Measurements from ENCODE around the gene MFSD6.
A peak's percentile ranks its signal among the peaks of the same experiment; 100 is the strongest.
"Not testable (repeated sequence)": the region's sequence is repeated elsewhere in the genome, so short reads cannot be mapped to it uniquely, and the experiment has no call there.

MFSD6 gene

GRCh38 chr2:190405995-190406394 lies 2.2 kb upstream of the MFSD6 start:
- DNase-seq (ENCODE audit: low spot score) = no peak

- DNase-seq (ENCODE audit: low spot score) = no peak
Measured at GRCh38 chr2:190406805-190407204, 1.4 kb upstream of the MFSD6 start.

GRCh38 chr2:190407246-190407661 lies 901 bp upstream of the MFSD6 start:
- peak; percentile 60 for DNase-seq (ENCODE audit: low spot score)

- DNase-seq (ENCODE audit: low spot score) = peak; percentile 76
Measured at GRCh38 chr2:190408538-190409271, 550 bp downstream of the MFSD6 start.

- no peak for DNase-seq (ENCODE audit: low spot score)
Measured at GRCh38 chr2:190409616-190410015, 1.5 kb downstream of the MFSD6 start.

- DNase-seq (ENCODE audit: low spot score) = no peak
Measured at GRCh38 chr2:190410166-190410565, 2.0 kb downstream of the MFSD6 start.

GRCh38 chr2:190412966-190413365 lies 4.8 kb downstream of the MFSD6 start:
- no peak for DNase-seq (ENCODE audit: low spot score)

- no peak for DNase-seq (ENCODE audit: low spot score)
Measured at GRCh38 chr2:190413421-190413820, 5.3 kb downstream of the MFSD6 start.

- DNase-seq (ENCODE audit: low spot score) = no peak
Measured at GRCh38 chr2:190415251-190415650, 7.1 kb downstream of the MFSD6 start.

- peak; percentile 8 for DNase-seq (ENCODE audit: low spot score)
Measured at GRCh38 chr2:190415794-190416775, 7.9 kb downstream of the MFSD6 start.

GRCh38 chr2:190417045-190417842 lies 9.1 kb downstream of the MFSD6 start:
- no peak for DNase-seq (ENCODE audit: low spot score)

GRCh38 chr2:190418727-190419126 lies 10.6 kb downstream of the MFSD6 start:
- no peak for DNase-seq (ENCODE audit: low spot score)

GRCh38 chr2:190420801-190421200 lies 12.6 kb downstream of the MFSD6 start:
- no peak for DNase-seq (ENCODE audit: low spot score)

- DNase-seq (ENCODE audit: low spot score) = no peak
Measured at GRCh38 chr2:190425221-190425866, 17.2 kb downstream of the MFSD6 start.

GRCh38 chr2:190425883-190426658 lies 17.9 kb downstream of the MFSD6 start:
- no peak for DNase-seq (ENCODE audit: low spot score)

GRCh38 chr2:190430866-190431265 lies 22.7 kb downstream of the MFSD6 start:
- not testable (repeated sequence) for DNase-seq (ENCODE audit: low spot score)

GRCh38 chr2:190431907-190432306 lies 23.8 kb downstream of the MFSD6 start:
- no peak for DNase-seq (ENCODE audit: low spot score)

- no peak for DNase-seq (ENCODE audit: low spot score)
Measured at GRCh38 chr2:190432567-190433231, 24.5 kb downstream of the MFSD6 start.

- DNase-seq (ENCODE audit: low spot score) = no peak
Measured at GRCh38 chr2:190435031-190435670, 27.0 kb downstream of the MFSD6 start.

GRCh38 chr2:190436557-190436956 lies 28.4 kb downstream of the MFSD6 start:
- DNase-seq (ENCODE audit: low spot score) = no peak
